Sciatic nerve (tissue), 2 donors: Measurements from ENCODE around the gene C1orf159. TPM values are rescaled to one million over a fixed set of nuclear protein-coding genes. Genes with fewer than 3 reads are reported as not detected.

Experiments
- ATAC-seq: fragments of 200-7000 bp; cut with Tn5 transposase; one replicate; pipeline ENCODE4 v1.9.1; 2020; ENCODE audit warnings: mild to moderate bottlenecking, moderate library complexity
- DNase-seq: peaks from one replicate; pipeline ENCODE4 v3.0.0-alpha.2; 2020; ENCODE audit warnings: low spot score
- intact Hi-C: fragments of 100-400 bp; cut with DNase I; formaldehyde crosslinking; loops from one replicate; pipeline ENCODE4 v1.14.2; 2022
- total RNA-seq: library from RNA; stranded (reverse); fragmentation: NEBNext Ultra II Directional; extraction: Animal tissue kit (Norgen Biotek cat#: 25700); gene quantifications from one replicate; pipeline ENCODE4 v1.2.1, GENCODE V29; 2021
- donor health status: DM: no; HTN: no; CAD: no.
- donor health status: DM: no; HTN: no; CAD: no.

The C1orf159 gene
- total RNA-seq, 1 donor from 2014 or later = 12.0 TPM

GRCh38 chr1:1052003-1052840 lies 63.7 kb downstream of the C1orf159 start:
- DNase-seq (no peak), ATAC-seq (no peak)
- intact Hi-C loops = no loop called here

GRCh38 chr1:1051127-1051810 lies 64.6 kb downstream of the C1orf159 start:
- intact Hi-C loops = no loop called here

GRCh38 chr1:1050577-1051052 lies 65.3 kb downstream of the C1orf159 start:
- ATAC-seq (no peak), DNase-seq (no peak)
- intact Hi-C loops = no loop called here

More at GRCh38 chr1:1051127-1051810, 64.6 kb downstream of the C1orf159 start:
- no peak for DNase-seq
- no peak for ATAC-seq

GRCh38 chr1:1049318-1050165 lies 66.3 kb downstream of the C1orf159 start:
- DNase-seq (no peak), ATAC-seq (no peak)
- intact Hi-C loops = no loop called here

- DNase-seq (no peak), ATAC-seq (no peak)
- intact Hi-C loops = no loop called here
Observed at GRCh38 chr1:1048765-1049164, 67.1 kb downstream of the C1orf159 start.

- DNase-seq (no peak), ATAC-seq (no peak)
- intact Hi-C loops = no loop called here
Observed at GRCh38 chr1:1047963-1048362, 67.9 kb downstream of the C1orf159 start.

- no peak for DNase-seq
- ATAC-seq = no peak
- intact Hi-C loops = no loop called here
Observed at GRCh38 chr1:1047407-1047806, 68.5 kb downstream of the C1orf159 start.

- intact Hi-C loops = no loop called here
- ATAC-seq (no peak), DNase-seq (no peak)
Observed at GRCh38 chr1:1046767-1047166, 69.1 kb downstream of the C1orf159 start.

GRCh38 chr1:1046243-1046642 lies 69.6 kb downstream of the C1orf159 start:
- intact Hi-C loops = no loop called here
- ATAC-seq (no peak), DNase-seq (no peak)

GRCh38 chr1:1045129-1045528 lies 70.8 kb downstream of the C1orf159 start:
- intact Hi-C loops = no loop called here
- ATAC-seq (no peak), DNase-seq (no peak)

- intact Hi-C loops = no loop called here
- no peak for ATAC-seq
Observed at GRCh38 chr1:1044455-1045078, 71.3 kb downstream of the C1orf159 start.

GRCh38 chr1:1043921-1044320 lies 72.0 kb downstream of the C1orf159 start:
- no peak for DNase-seq
- intact Hi-C loops = no loop called here
- ATAC-seq = no peak

More at GRCh38 chr1:1044455-1045078, 71.3 kb downstream of the C1orf159 start:
- no peak for DNase-seq

- DNase-seq = no peak
- intact Hi-C loops = no loop called here
- no peak for ATAC-seq
Observed at GRCh38 chr1:1043411-1043810, 72.5 kb downstream of the C1orf159 start.

- intact Hi-C loops = no loop called here
- no peak for ATAC-seq
Observed at GRCh38 chr1:1042835-1043234, 73.1 kb downstream of the C1orf159 start.

GRCh38 chr1:1041873-1042272 lies 74.0 kb downstream of the C1orf159 start:
- no peak for DNase-seq
- intact Hi-C loops = no loop called here
- no peak for ATAC-seq

More at GRCh38 chr1:1042835-1043234, 73.1 kb downstream of the C1orf159 start:
- no peak for DNase-seq

GRCh38 chr1:1041092-1041523 lies 74.8 kb downstream of the C1orf159 start:
- intact Hi-C loops = no loop called here
- DNase-seq = no peak
- ATAC-seq = no peak

GRCh38 chr1:1040004-1040991 lies 75.6 kb downstream of the C1orf159 start:
- DNase-seq = peak; percentile 81
- peak; percentile 68 for ATAC-seq
- intact Hi-C loops = no loop called here
